Chondrocyte (in vitro differentiated cells): ENCODE results near the gene RIBC2. TPM values are rescaled to one million over a fixed set of nuclear protein-coding genes. Genes with fewer than 3 reads are reported as not detected.

Experiments
- DNase-seq: peaks from one replicate; pipeline ENCODE4 v3.0.0; 2021; ENCODE audit warnings: mixed read lengths, low spot score
- H3K27ac Mint-ChIP-seq: one replicate; pipeline ENCODE4 v1.8.0; 2021; ENCODE audit warnings: mild to moderate bottlenecking, moderate library complexity, mixed read lengths; ENCODE audit not compliant: unreplicated experiment
- H3K27me3 Mint-ChIP-seq: 2 replicates; pipeline ENCODE4 v1.8.0; 2021; ENCODE audit warnings: low read depth, mixed read lengths
- H3K36me3 Mint-ChIP-seq: 2 replicates; pipeline ENCODE4 v1.8.0; 2021; ENCODE audit warnings: low read depth, mixed read lengths
- H3K4me1 Mint-ChIP-seq: 2 replicates; pipeline ENCODE4 v1.8.0; 2021; ENCODE audit warnings: low read depth, mild to moderate bottlenecking, mixed read lengths
- H3K4me3 Mint-ChIP-seq: one replicate; pipeline ENCODE4 v1.8.0; 2021; ENCODE audit warnings: mild to moderate bottlenecking, moderate library complexity, mixed read lengths; ENCODE audit not compliant: unreplicated experiment
- H3K9me3 Mint-ChIP-seq: 2 replicates; pipeline ENCODE4 v1.8.0; 2021; ENCODE audit warnings: low read depth, mixed read lengths
- CTCF ChIP-seq: fragments of 200-600 bp; sonication (generic); IDR thresholded peaks from 2 replicates; pipeline ENCODE4 v1.5.0; 2021; ENCODE audit warnings: antibody characterized with exemption, mild to moderate bottlenecking, moderate library complexity
- total RNA-seq: library from RNA; stranded (reverse); gene quantifications from 3 replicates; pipeline ENCODE4 v1.2.1, GENCODE V29; 2021

Gene RIBC2
- total RNA-seq, 1 donor from 2014 or later, result not detected

- Mint-ChIP-seq H3K27ac (no peak overlapping the region), H3K4me1 (no peaks in the 10 kb centered on the region), H3K36me3 (peaks cover 2% of the 10 kb centered on the region), H3K27me3 (peaks cover 15% of the 10 kb centered on the region), H3K4me3 (no peak overlapping the region), H3K9me3 (no peaks in the 10 kb centered on the region)
- DNase-seq, result no peak
- no peak for TF ChIP-seq CTCF
Measured at GRCh38 chr22:45402466-45402985, 11.0 kb upstream of the RIBC2 start.

GRCh38 chr22:45407793-45408192, 5.7 kb upstream of the RIBC2 start:
- Mint-ChIP-seq H3K27me3 (no peaks in the 10 kb centered on the region), H3K36me3 (no peaks in the 10 kb centered on the region), H3K4me3 (no peak overlapping the region), H3K9me3 (peaks cover 5% of the 10 kb centered on the region), H3K27ac (no peak overlapping the region), H3K4me1 (no peaks in the 10 kb centered on the region)
- TF ChIP-seq CTCF, result no peak
- DNase-seq, result no peak

- no peaks in the 10 kb centered on the region for H3K36me3 Mint-ChIP-seq
- H3K27ac Mint-ChIP-seq, result no peak overlapping the region
- peaks cover 6% of the 10 kb centered on the region for H3K4me1 Mint-ChIP-seq
- TF ChIP-seq CTCF, result no peak
- H3K4me3 Mint-ChIP-seq, result no peak overlapping the region
- DNase-seq, result peak; percentile 95
- H3K9me3 Mint-ChIP-seq, result peaks cover 2% of the 10 kb centered on the region
- H3K27me3 Mint-ChIP-seq, result no peaks in the 10 kb centered on the region
Measured at GRCh38 chr22:45413013-45413367, 503 bp upstream of the RIBC2 start.

- H3K9me3 Mint-ChIP-seq, result no peaks in the 10 kb centered on the region
- peaks cover 6% of the 10 kb centered on the region for H3K4me1 Mint-ChIP-seq
- H3K36me3 Mint-ChIP-seq, result peaks cover 2% of the 10 kb centered on the region
- DNase-seq, result peak; percentile 44
- no peak overlapping the region for H3K27ac Mint-ChIP-seq
- no peak overlapping the region for H3K4me3 Mint-ChIP-seq
- H3K27me3 Mint-ChIP-seq, result no peaks in the 10 kb centered on the region
- no peak for TF ChIP-seq CTCF
Measured at GRCh38 chr22:45418056-45418769, 4.7 kb downstream of the RIBC2 start.

- TF ChIP-seq CTCF, result no peak
- no peak for DNase-seq
- no peak overlapping the region for H3K4me3 Mint-ChIP-seq
- peaks cover 4% of the 10 kb centered on the region for H3K4me1 Mint-ChIP-seq
- no peaks in the 10 kb centered on the region for H3K9me3 Mint-ChIP-seq
- peaks cover 2% of the 10 kb centered on the region for H3K36me3 Mint-ChIP-seq
- H3K27ac Mint-ChIP-seq, result no peak overlapping the region
- H3K27me3 Mint-ChIP-seq, result no peaks in the 10 kb centered on the region
Measured at GRCh38 chr22:45418770-45419138, 5.3 kb downstream of the RIBC2 start.
